K562 (cell line): ENCODE data around the gene CNPY2. TPM values are rescaled to one million over a fixed set of nuclear protein-coding genes. Genes with fewer than 3 reads are reported as not detected.

Experiments used
- ATAC-seq: fragments of 200-7000 bp; cut with Tn5 transposase; 3 replicates; pipeline ENCODE4 v1.9.1; 2020; ENCODE audit warnings: moderate library complexity
- BruUV-seq: library from RNA; stranded (reverse); fragments of 400-500 nt; replicated peaks from 2 replicates; lab custom pipeline; 2021; lab: Mats Ljungman, UMichigan
- CTCF ChIA-PET: fragments of 300-600 bp; formaldehyde crosslinking; extraction: SDS; loops from one replicate; lab custom pipeline; 2021; ENCODE audit warnings: low intra/inter-chr PET ratio; lab: Yijun Ruan, JAX
- POLR2A ChIA-PET: fragments of 300-600, 350-650 bp; sonication (Branson Sonifier 250); formaldehyde crosslinking; extraction: SDS; loops from one replicate; lab custom pipeline; 2021; ENCODE audit warnings: antibody characterized with exemption, inconsistent platforms; lab: Yijun Ruan, JAX
- DNase-seq, 4 experiments: peaks; one replicate each; pipeline versions ENCODE4 v3.0.0 to v3.0.0-alpha.2; 2011 to 2018; ENCODE audit warnings: low spot score in 3 of 4, mixed read lengths in 3 of 4; ENCODE audit errors: extremely low read depth in 1 of 4
- FAIRE-seq: peaks from 2 replicates; lab custom pipeline; 2011; peaks lifted over from hg19 to GRCh38; lab: Jason Lieb, UNC
- H2AFZ ChIP-seq: 2 replicates; pipeline ENCODE4 v1.6.0; 2011; ENCODE audit warnings: low read depth, low read length, control low read depth, inconsistent platforms
- H3K27ac ChIP-seq: fragments of 200-600 bp; 3 replicates; pipeline ENCODE4 v1.8.0; 2011; ENCODE audit warnings: low read depth, mild to moderate bottlenecking, control low read depth, inconsistent platforms, low read length, moderate library complexity, mixed read lengths; ENCODE audit errors: extremely low read depth
- H3K27me3 ChIP-seq, 2 experiments: fragments of 300-600 bp in 1 of 2; 2 replicates in 1 of 2; 3 replicates in 1 of 2; pipeline versions ENCODE4 v1.6.0 to v1.8.0; 2011; ENCODE audit warnings: inconsistent platforms in 2 of 2, low read length in 2 of 2, mild to moderate bottlenecking in 1 of 2, mixed read lengths in 1 of 2, moderate library complexity in 1 of 2; ENCODE audit not compliant: control insufficient read depth in 2 of 2, insufficient read depth in 2 of 2
- H3K36me3 ChIP-seq: fragments of 300-600 bp; 3 replicates; pipeline ENCODE4 v1.8.0; 2011; ENCODE audit warnings: mild to moderate bottlenecking, low read length, inconsistent platforms; ENCODE audit not compliant: control insufficient read depth, insufficient read depth
- H3K4me1 ChIP-seq, 2 experiments: fragments of 200-600 bp in 1 of 2; replicated peaks in 1 of 2; 2 replicates in 1 of 2; 3 replicates in 1 of 2; pipeline versions ENCODE4 v1.5.1 to v1.8.0; 2011; ENCODE audit warnings: inconsistent platforms in 2 of 2, low read length in 2 of 2, mild to moderate bottlenecking in 1 of 2, mixed read lengths in 1 of 2, moderate library complexity in 1 of 2; ENCODE audit not compliant: control insufficient read depth in 2 of 2, insufficient read depth in 2 of 2
- H3K4me2 ChIP-seq: 2 replicates; pipeline ENCODE4 v1.6.1; 2011; ENCODE audit warnings: low read length, control low read depth, inconsistent platforms, mixed read lengths; ENCODE audit not compliant: insufficient read depth
- H3K4me3 ChIP-seq: fragments of 200-600 bp; sonication (generic), shearing (Covaris generic); 2 replicates; pipeline ENCODE4 v1.5.1; 2016; ENCODE audit warnings: control low read depth, inconsistent platforms
- H3K79me2 ChIP-seq: fragments of 200-600 bp; 3 replicates; pipeline ENCODE4 v1.8.0; 2011; ENCODE audit warnings: low read length, inconsistent platforms; ENCODE audit not compliant: control insufficient read depth, insufficient read depth
- H3K9ac ChIP-seq, 2 experiments: 2 replicates each; pipeline versions ENCODE4 v1.6.0 to v1.6.1; 2011; ENCODE audit warnings: low read depth in 2 of 2, low read length in 2 of 2, control low read depth in 1 of 2, inconsistent platforms in 1 of 2, mild to moderate bottlenecking in 1 of 2, mixed read lengths in 1 of 2; ENCODE audit not compliant: insufficient read depth in 1 of 2
- H3K9me1 ChIP-seq: one replicate; pipeline ENCODE4 v1.6.0; 2011; ENCODE audit warnings: inconsistent platforms, mild to moderate bottlenecking, low read length, moderate library complexity; ENCODE audit not compliant: control insufficient read depth, insufficient read depth
- H3K9me3 ChIP-seq: replicated peaks from 2 replicates; pipeline ENCODE4 v1.5.1; 2011; ENCODE audit warnings: low read depth, low read length, inconsistent platforms; ENCODE audit not compliant: control insufficient read depth, insufficient read depth
- H4K20me1 ChIP-seq: replicated peaks from 2 replicates; pipeline ENCODE4 v1.6.1; 2011; ENCODE audit warnings: low read length, inconsistent platforms, mixed read lengths; ENCODE audit not compliant: control insufficient read depth, insufficient read depth
- CREB3 ChIP-seq: fragments of 450-650 bp; conservative IDR thresholded peaks from 2 replicates; pipeline ENCODE4 v1.6.1; 2016; ENCODE audit warnings: missing genetic modification characterization, low read depth, mild to moderate bottlenecking, missing compliant biosample characterization, moderate library complexity
- EHMT2 ChIP-seq: fragments of 450-650 bp; IDR thresholded peaks from 2 replicates; pipeline ENCODE4 v1.6.1; 2018; ENCODE audit warnings: antibody characterized with exemption
- ETV1 ChIP-seq: fragments of 450-650 bp; conservative IDR thresholded peaks from 2 replicates; pipeline ENCODE4 v1.6.1; 2016; ENCODE audit warnings: missing genetic modification characterization, control low read depth, low read depth, missing compliant biosample characterization
- KAT7 ChIP-seq: sonication (generic); formaldehyde crosslinking; IDR thresholded peaks from 2 replicates; pipeline ENCODE4 v1.8.0; 2022; ENCODE audit warnings: missing genetic modification reagents, mild to moderate bottlenecking, borderline replicate concordance
- KDM2B ChIP-seq: fragments of 250-450 bp; sonication (Bioruptor Pico); IDR thresholded peaks from 2 replicates; pipeline ENCODE4 v1.8.0; 2021; ENCODE audit warnings: mild to moderate bottlenecking, moderate library complexity
- LEF1 ChIP-seq: fragments of 450-650 bp; IDR thresholded peaks from 2 replicates; pipeline ENCODE4 v1.6.1; 2016; ENCODE audit warnings: mild to moderate bottlenecking
- MAFG ChIP-seq: fragments of 450-650 bp; conservative IDR thresholded peaks from 2 replicates; pipeline ENCODE4 v1.6.1; 2016; ENCODE audit warnings: missing genetic modification characterization, missing compliant biosample characterization
- MED1 ChIP-seq: sonication (generic); formaldehyde crosslinking; IDR thresholded peaks from 2 replicates; pipeline ENCODE4 v1.8.1; 2023; ENCODE audit warnings: missing genetic modification reagents, borderline replicate concordance
- SREBF2 ChIP-seq: sonication (generic); formaldehyde crosslinking; IDR thresholded peaks from 2 replicates; pipeline ENCODE4 v1.4.0; 2020; ENCODE audit warnings: mild to moderate bottlenecking, missing genetic modification reagents
- ZNF707 ChIP-seq: fragments of 250-450 bp; sonication (Bioruptor Pico); conservative IDR thresholded peaks from 2 replicates; pipeline ENCODE4 v1.8.0; 2022; ENCODE audit warnings: inconsistent platforms, mild to moderate bottlenecking, moderate library complexity
- WGBS: fragments of 100-300 bp; shearing (Covaris generic); methylation state at CpG from one replicate; pipeline ENCODE4 v1.1.6; 2016; ENCODE audit warnings: low coverage, mixed read lengths; ENCODE audit not compliant: insufficient coverage; ENCODE audit errors: missing lambda C conversion rate; 5-methylcytosine and 5-hydroxymethylcytosine counted together
- in situ Hi-C: fragments of 300-500 bp; cut with MboI; formaldehyde crosslinking; loops from 4 replicates; pipeline ENCODE4 v1.15.0; 2018; ENCODE audit warnings: inconsistent platforms, mixed read lengths
- intact Hi-C: fragments of 100-400 bp; cut with micrococcal nuclease; formaldehyde crosslinking; loops from 2 replicates; pipeline ENCODE4 v1.14.2; 2022
- polyA plus RNA-seq, 8 experiments: library from polyadenylated mRNA; depleted of rRNA in 4 of 8; stranded (reverse) in 5 of 8; unstranded in 3 of 8; fragments of >200 nt; fragmentation: Nextera tagmentation in 2 of 8; fragmentation: Illumina TruSeq in 1 of 8; extraction: Ambion mirVana in 2 of 8; extraction: Trizol in 1 of 8; gene quantifications; 2 replicates each; pipeline versions ENCODE4 v1.2.1 to v1.2.3, GENCODE V29; 2011 to 2014; ENCODE audit warnings: inconsistent platforms in 1 of 8, missing spikeins in 1 of 8
- total RNA-seq, 7 experiments: library from RNA; depleted of rRNA in 6 of 7; stranded (reverse); fragments of >200 nt in 6 of 7; fragmentation: Illumina TruSeq in 2 of 7; extraction: Trizol in 2 of 7; gene quantifications; 2 replicates each; pipeline versions ENCODE4 v1.2.1 to v1.2.3, GENCODE V29; 2011 to 2021; ENCODE audit warnings: low replicate concordance in 1 of 7
- TF ChIP-seq, protein P1 (sequence below): fragments of 250-450 bp; sonication (Bioruptor Pico); IDR thresholded peaks from 2 replicates; pipeline ENCODE4 v1.8.0; 2022; ENCODE audit warnings: inconsistent platforms, mild to moderate bottlenecking, moderate library complexity, borderline replicate concordance
- TF ChIP-seq, protein P2 (sequence below): fragments of 250-450 bp; sonication (Bioruptor Pico); IDR thresholded peaks from 2 replicates; pipeline ENCODE4 v1.8.0; 2021; ENCODE audit warnings: borderline replicate concordance, mild to moderate bottlenecking, moderate library complexity; ENCODE audit not compliant: poor library complexity, severe bottlenecking
- TF ChIP-seq, protein P3 (sequence below), 2 experiments: fragments of 450-650 bp; IDR thresholded peaks; 2 replicates each; pipeline ENCODE4 v1.6.1; 2018; ENCODE audit warnings: mild to moderate bottlenecking in 2 of 2, low read depth in 1 of 2; ENCODE audit not compliant: partially characterized antibody in 2 of 2

Gene CNPY2
- total and polyA plus RNA-seq, 9 of the 15 experiments (the other 6 are each of a cell fraction or from before 2014, with no cell fraction given) = 33.8 to 190 (median 138) TPM

- Histone ChIP-seq H3K27ac (no peak overlapping the region), H3K4me2 (no peak overlapping the region), H3K36me3 (peaks cover 66% of the 10 kb centered on the region), H3K4me1 (peaks cover 10 to 15% of the 10 kb centered on the region in 2 experiments; a peak in 3 of 5 replicates), H3K27me3 (no peaks in the 10 kb centered on the region), H3K9me1 (no peaks in the 10 kb centered on the region), H3K9ac (peak overlapping the region in 1 of 2 experiments; percentile 57; a peak in 1 of 4 replicates), H4K20me1 (no peaks in the 10 kb centered on the region), H2AFZ (no peak overlapping the region), H3K79me2 (no peaks in the 10 kb centered on the region), H3K4me3 (no peak overlapping the region), H3K9me3 (no peaks in the 10 kb centered on the region)
- FAIRE-seq (no peak), DNase-seq (no peak), ATAC-seq (no peak)
- in situ Hi-C loops (no loop called here), intact Hi-C loops (no loop called here)
- TF ChIP-seq, protein P1, sequence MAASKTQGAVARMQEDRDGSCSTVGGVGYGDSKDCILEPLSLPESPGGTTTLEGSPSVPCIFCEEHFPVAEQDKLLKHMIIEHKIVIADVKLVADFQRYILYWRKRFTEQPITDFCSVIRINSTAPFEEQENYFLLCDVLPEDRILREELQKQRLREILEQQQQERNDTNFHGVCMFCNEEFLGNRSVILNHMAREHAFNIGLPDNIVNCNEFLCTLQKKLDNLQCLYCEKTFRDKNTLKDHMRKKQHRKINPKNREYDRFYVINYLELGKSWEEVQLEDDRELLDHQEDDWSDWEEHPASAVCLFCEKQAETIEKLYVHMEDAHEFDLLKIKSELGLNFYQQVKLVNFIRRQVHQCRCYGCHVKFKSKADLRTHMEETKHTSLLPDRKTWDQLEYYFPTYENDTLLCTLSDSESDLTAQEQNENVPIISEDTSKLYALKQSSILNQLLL (CRISPR knock-in tag) = no peak
- TF ChIP-seq SREBF2 (CRISPR knock-in tag) = no peak
- TF ChIP-seq CREB3 (tag) = no peak
- no peak for TF ChIP-seq MAFG (tag)
- TF ChIP-seq KDM2B (CRISPR knock-in tag) = no peak
- TF ChIP-seq ETV1 (tag) = no peak
- no peak for TF ChIP-seq KAT7 (CRISPR knock-in tag)
- no peak for TF ChIP-seq MED1 (CRISPR knock-in tag)
- TF ChIP-seq LEF1 = no peak
- TF ChIP-seq ZNF707 (CRISPR knock-in tag) = no peak
- no peak for TF ChIP-seq EHMT2
- TF ChIP-seq, protein P2, sequence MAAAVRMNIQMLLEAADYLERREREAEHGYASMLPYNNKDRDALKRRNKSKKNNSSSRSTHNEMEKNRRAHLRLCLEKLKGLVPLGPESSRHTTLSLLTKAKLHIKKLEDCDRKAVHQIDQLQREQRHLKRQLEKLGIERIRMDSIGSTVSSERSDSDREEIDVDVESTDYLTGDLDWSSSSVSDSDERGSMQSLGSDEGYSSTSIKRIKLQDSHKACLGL (CRISPR knock-in tag) = no peak
- TF ChIP-seq, protein P3, sequence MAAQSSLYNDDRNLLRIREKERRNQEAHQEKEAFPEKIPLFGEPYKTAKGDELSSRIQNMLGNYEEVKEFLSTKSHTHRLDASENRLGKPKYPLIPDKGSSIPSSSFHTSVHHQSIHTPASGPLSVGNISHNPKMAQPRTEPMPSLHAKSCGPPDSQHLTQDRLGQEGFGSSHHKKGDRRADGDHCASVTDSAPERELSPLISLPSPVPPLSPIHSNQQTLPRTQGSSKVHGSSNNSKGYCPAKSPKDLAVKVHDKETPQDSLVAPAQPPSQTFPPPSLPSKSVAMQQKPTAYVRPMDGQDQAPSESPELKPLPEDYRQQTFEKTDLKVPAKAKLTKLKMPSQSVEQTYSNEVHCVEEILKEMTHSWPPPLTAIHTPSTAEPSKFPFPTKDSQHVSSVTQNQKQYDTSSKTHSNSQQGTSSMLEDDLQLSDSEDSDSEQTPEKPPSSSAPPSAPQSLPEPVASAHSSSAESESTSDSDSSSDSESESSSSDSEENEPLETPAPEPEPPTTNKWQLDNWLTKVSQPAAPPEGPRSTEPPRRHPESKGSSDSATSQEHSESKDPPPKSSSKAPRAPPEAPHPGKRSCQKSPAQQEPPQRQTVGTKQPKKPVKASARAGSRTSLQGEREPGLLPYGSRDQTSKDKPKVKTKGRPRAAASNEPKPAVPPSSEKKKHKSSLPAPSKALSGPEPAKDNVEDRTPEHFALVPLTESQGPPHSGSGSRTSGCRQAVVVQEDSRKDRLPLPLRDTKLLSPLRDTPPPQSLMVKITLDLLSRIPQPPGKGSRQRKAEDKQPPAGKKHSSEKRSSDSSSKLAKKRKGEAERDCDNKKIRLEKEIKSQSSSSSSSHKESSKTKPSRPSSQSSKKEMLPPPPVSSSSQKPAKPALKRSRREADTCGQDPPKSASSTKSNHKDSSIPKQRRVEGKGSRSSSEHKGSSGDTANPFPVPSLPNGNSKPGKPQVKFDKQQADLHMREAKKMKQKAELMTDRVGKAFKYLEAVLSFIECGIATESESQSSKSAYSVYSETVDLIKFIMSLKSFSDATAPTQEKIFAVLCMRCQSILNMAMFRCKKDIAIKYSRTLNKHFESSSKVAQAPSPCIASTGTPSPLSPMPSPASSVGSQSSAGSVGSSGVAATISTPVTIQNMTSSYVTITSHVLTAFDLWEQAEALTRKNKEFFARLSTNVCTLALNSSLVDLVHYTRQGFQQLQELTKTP (IDR thresholded peaks at IDR 0.05; ENCODE audit: low read depth in 1 of 2, partially characterized antibody in 2 of 2) = no peak
- ChIA-PET POLR2A (interaction anchor here (0.7 to 1.1 kb wide), 2 partner anchors 15 to 36 kb away, joined by 3 to 5 read pairs; partner anchors contain the start of gene STAT2), CTCF (no interaction called here)
- 77% methylated on average over 6 of the region's 6 CpGs for WGBS
- BruUV-seq = TSS peak; percentile 23
These were observed 8.4 kb upstream of the CNPY2 start for GRCh38 chr12:56324206-56324605.
